ENCODE measurements around the gene SORCS2.

SORCS2 gene

GRCh38 chr4:7353046-7353790 lies 160.9 kb downstream of the SORCS2 start:
- DNase-seq (ENCODE audit: low read depth, low spot score), result no peak

GRCh38 chr4:7353846-7354610 lies 161.7 kb downstream of the SORCS2 start:
- no peak for DNase-seq (ENCODE audit: low read depth, low spot score)

GRCh38 chr4:7354927-7355326 lies 162.6 kb downstream of the SORCS2 start:
- no peak for DNase-seq (ENCODE audit: low read depth, low spot score)

- no peak for DNase-seq (ENCODE audit: low read depth, low spot score)
These were observed 163.5 kb downstream of the SORCS2 start for GRCh38 chr4:7355795-7356194.

- no peak for DNase-seq (ENCODE audit: low read depth, low spot score)
These were observed 164.5 kb downstream of the SORCS2 start for GRCh38 chr4:7356667-7357310.

- no peak for DNase-seq (ENCODE audit: low read depth, low spot score)
These were observed 165.0 kb downstream of the SORCS2 start for GRCh38 chr4:7357323-7357722.

- DNase-seq (ENCODE audit: low read depth, low spot score), result peak; percentile 92
These were observed 165.9 kb downstream of the SORCS2 start for GRCh38 chr4:7358100-7358735.

- no peak for DNase-seq (ENCODE audit: low read depth, low spot score)
These were observed 167.2 kb downstream of the SORCS2 start for GRCh38 chr4:7359400-7360062.

GRCh38 chr4:7360806-7361205 lies 168.5 kb downstream of the SORCS2 start:
- DNase-seq (ENCODE audit: low read depth, low spot score), result no peak

- DNase-seq (ENCODE audit: low read depth, low spot score), result no peak
These were observed 169.1 kb downstream of the SORCS2 start for GRCh38 chr4:7361280-7361895.

- no peak for DNase-seq (ENCODE audit: low read depth, low spot score)
These were observed 170.0 kb downstream of the SORCS2 start for GRCh38 chr4:7362341-7362740.

- no peak for DNase-seq (ENCODE audit: low read depth, low spot score)
These were observed 170.6 kb downstream of the SORCS2 start for GRCh38 chr4:7362862-7363430.

GRCh38 chr4:7364979-7365378 lies 172.6 kb downstream of the SORCS2 start:
- no peak for DNase-seq (ENCODE audit: low read depth, low spot score)

GRCh38 chr4:7365462-7366179 lies 173.3 kb downstream of the SORCS2 start:
- no peak for DNase-seq (ENCODE audit: low read depth, low spot score)

GRCh38 chr4:7366180-7366945 lies 174.0 kb downstream of the SORCS2 start:
- no peak for DNase-seq (ENCODE audit: low read depth, low spot score)

- DNase-seq (ENCODE audit: low read depth, low spot score), result no peak
These were observed 174.6 kb downstream of the SORCS2 start for GRCh38 chr4:7366954-7367353.

GRCh38 chr4:7367406-7367805 lies 175.1 kb downstream of the SORCS2 start:
- DNase-seq (ENCODE audit: low read depth, low spot score), result peak; percentile 29

- DNase-seq (ENCODE audit: low read depth, low spot score), result peak; percentile 45
These were observed 175.5 kb downstream of the SORCS2 start for GRCh38 chr4:7367864-7368277.

- no peak for DNase-seq (ENCODE audit: low read depth, low spot score)
These were observed 176.0 kb downstream of the SORCS2 start for GRCh38 chr4:7368296-7368695.
